Measurements from ENCODE around the gene RACGAP1. TPM values are rescaled to one million over a fixed set of nuclear protein-coding genes. Genes with fewer than 3 reads are reported as not detected.
A peak's percentile ranks its signal among the peaks of the same experiment; 100 is the strongest.

The RACGAP1 gene
- polyA plus RNA-seq, 1 of the 3 experiments (the other 2 are of a cell fraction), result 21.5 TPM

DNA sequence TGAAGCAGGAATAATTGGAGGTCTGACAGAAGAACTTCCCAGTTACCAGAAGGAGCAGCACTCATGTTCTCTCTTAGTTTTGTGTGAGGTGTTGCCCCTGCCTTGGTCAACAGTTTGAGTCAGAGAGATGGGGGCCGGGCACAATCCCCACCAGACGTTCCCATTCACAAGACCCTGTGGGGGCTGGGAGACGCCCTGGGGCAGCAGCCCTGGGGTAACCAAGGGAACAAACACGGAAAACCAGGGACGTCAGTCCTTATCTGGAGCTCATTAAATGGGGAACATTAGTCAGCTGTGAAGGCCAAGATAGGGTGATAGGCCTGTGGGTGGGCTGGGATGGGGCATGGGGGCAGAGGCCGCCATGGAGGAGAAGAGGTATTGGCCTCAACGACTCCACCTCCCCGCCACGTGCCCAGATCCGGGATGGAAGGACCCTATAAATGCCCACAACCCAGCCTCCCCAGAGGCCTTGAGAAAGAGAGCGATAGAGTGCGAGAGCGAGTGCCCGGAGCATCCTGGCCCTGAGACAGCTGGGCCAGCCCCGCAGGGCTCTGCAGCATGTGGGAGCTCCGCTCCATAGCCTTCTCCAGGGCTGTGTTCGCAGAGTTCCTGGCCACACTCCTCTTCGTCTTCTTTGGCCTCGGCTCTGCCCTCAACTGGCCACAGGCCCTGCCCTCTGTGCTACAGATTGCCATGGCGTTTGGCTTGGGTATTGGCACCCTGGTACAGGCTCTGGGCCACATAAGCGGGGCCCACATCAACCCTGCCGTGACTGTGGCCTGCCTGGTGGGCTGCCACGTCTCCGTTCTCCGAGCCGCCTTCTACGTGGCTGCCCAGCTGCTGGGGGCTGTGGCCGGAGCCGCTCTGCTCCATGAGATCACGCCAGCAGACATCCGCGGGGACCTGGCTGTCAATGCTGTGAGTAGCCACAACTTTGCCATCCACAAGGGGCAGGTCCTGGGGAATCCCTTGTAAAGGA lies 74.7 kb downstream of the RACGAP1 start, which contains the start of gene AQP2:
Gene AQP2 (plus strand): TSS at position 465 of the 979 bp plus-strand sequence. CDS start 94 bp downstream, at position 559.
- TF ChIP-seq YY1 (IDR thresholded peaks at IDR 0.05; ENCODE audit: low read depth) (no peak), SMC3 (IDR thresholded peaks at IDR 0.05; ENCODE audit: low read depth, low read length) (no peak), MXI1 (IDR thresholded peaks at IDR 0.05; ENCODE audit: low read depth, low read length) (no peak), RFX5 (IDR thresholded peaks at IDR 0.05; ENCODE audit: low read length) (no peak), SIN3A (IDR thresholded peaks at IDR 0.05; ENCODE audit: borderline replicate concordance, low read depth, low read length) (no peak), RAD21 (IDR thresholded peaks at IDR 0.05; ENCODE audit: low read length) (no peak), GATA2 (CRISPR knock-in tag; IDR thresholded peaks at IDR 0.05) (no peak), PBX3 (IDR thresholded peaks at IDR 0.05) (no peak), ELF1 (IDR thresholded peaks at IDR 0.05) (no peak), FOSL2 (IDR thresholded peaks at IDR 0.05; ENCODE audit: borderline replicate concordance, low read depth) (no peak)
- TF ChIP-seq, protein P1, sequence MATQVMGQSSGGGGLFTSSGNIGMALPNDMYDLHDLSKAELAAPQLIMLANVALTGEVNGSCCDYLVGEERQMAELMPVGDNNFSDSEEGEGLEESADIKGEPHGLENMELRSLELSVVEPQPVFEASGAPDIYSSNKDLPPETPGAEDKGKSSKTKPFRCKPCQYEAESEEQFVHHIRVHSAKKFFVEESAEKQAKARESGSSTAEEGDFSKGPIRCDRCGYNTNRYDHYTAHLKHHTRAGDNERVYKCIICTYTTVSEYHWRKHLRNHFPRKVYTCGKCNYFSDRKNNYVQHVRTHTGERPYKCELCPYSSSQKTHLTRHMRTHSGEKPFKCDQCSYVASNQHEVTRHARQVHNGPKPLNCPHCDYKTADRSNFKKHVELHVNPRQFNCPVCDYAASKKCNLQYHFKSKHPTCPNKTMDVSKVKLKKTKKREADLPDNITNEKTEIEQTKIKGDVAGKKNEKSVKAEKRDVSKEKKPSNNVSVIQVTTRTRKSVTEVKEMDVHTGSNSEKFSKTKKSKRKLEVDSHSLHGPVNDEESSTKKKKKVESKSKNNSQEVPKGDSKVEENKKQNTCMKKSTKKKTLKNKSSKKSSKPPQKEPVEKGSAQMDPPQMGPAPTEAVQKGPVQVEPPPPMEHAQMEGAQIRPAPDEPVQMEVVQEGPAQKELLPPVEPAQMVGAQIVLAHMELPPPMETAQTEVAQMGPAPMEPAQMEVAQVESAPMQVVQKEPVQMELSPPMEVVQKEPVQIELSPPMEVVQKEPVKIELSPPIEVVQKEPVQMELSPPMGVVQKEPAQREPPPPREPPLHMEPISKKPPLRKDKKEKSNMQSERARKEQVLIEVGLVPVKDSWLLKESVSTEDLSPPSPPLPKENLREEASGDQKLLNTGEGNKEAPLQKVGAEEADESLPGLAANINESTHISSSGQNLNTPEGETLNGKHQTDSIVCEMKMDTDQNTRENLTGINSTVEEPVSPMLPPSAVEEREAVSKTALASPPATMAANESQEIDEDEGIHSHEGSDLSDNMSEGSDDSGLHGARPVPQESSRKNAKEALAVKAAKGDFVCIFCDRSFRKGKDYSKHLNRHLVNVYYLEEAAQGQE (IDR thresholded peaks at IDR 0.05; ENCODE audit: low read depth, low read length), result no peak
- TF ChIP-seq, protein P2, sequence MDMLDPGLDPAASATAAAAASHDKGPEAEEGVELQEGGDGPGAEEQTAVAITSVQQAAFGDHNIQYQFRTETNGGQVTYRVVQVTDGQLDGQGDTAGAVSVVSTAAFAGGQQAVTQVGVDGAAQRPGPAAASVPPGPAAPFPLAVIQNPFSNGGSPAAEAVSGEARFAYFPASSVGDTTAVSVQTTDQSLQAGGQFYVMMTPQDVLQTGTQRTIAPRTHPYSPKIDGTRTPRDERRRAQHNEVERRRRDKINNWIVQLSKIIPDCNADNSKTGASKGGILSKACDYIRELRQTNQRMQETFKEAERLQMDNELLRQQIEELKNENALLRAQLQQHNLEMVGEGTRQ (IDR thresholded peaks at IDR 0.05; ENCODE audit: borderline replicate concordance, low read depth, low read length), result no peak
- Histone ChIP-seq H3K4me3 (ENCODE audit: low read depth in 2 of 2, low read length in 1 of 2) (no peak within 1 kb of the TSS), H3K4me1 (ENCODE audit: control insufficient read depth in 1 of 2, insufficient read depth in 2 of 2, low read depth in 1 of 2, low read length in 1 of 2) (peaks cover 0 to 20% of the 10 kb centered on the region in 2 experiments; a peak in 1 of 4 replicates), H3K9me3 (no peaks in the 10 kb centered on the region), H3K36me3 (replicated peaks in 1 of 2; ENCODE audit: control insufficient read depth in 1 of 2, insufficient read depth in 2 of 2, low read length in 1 of 2) (no peaks in the 10 kb centered on the region), H3K27me3 (ENCODE audit: insufficient read depth) (no peaks in the 10 kb centered on the region), H3K4me2 (no peak within 1 kb of the TSS), H3K9ac (no peak within 1 kb of the TSS), H3K9me2 (no peaks in the 10 kb centered on the region), H4K20me1 (ENCODE audit: insufficient read depth) (no peaks in the 10 kb centered on the region), H3K27ac (ENCODE audit: low read depth in 2 of 2, low read length in 1 of 2) (no peak within 1 kb of the TSS), H3K79me2 (ENCODE audit: insufficient read depth) (no peaks in the 10 kb centered on the region), H2AFZ (ENCODE audit: low read depth) (no peak within 1 kb of the TSS), H3F3A (replicated peaks; ENCODE audit: insufficient read depth) (no peaks in the 10 kb centered on the region)
- ChIA-PET CTCF (interaction anchor here (0.8 to 6.1 kb wide), 8 partner anchors 9 to 121 kb away, joined by 3 to 101 read pairs (median 4); no protein-coding TSS in a partner anchor), POLR2A (interaction anchor here (1.0 kb wide), 1 partner anchor 33 kb away, joined by 3 read pairs; no protein-coding TSS in a partner anchor)
- 83% methylated on average over 29 of the region's 32 CpGs for WGBS (ENCODE audit: low lambda C conversion rate)
- DNase-seq, result peak; percentile 64
